ENCODE measurements around the gene PRKCQ.

The PRKCQ gene

GRCh38 chr10:6579183-6579903 is 733 bp downstream of the PRKCQ start:
- peaks cover 10% of the 10 kb centered on the region; the same call in 1 of the 2 replicates for H3K27me3 ChIP-seq (replicated peaks; ENCODE audit: insufficient read depth, low read length)
- H3K4me3 ChIP-seq (ENCODE audit: low read length), result peak overlapping the region; percentile 63
- H3K4me2 ChIP-seq (ENCODE audit: low read depth, low read length), result peak overlapping the region; percentile 78
- TF ChIP-seq EZH2 (optimal IDR thresholded peaks at IDR 0.05; ENCODE audit: low read depth, low read length) (no peak), CTCF (IDR thresholded peaks at IDR 0.05; ENCODE audit: low read length) (no peak), EZH2phosphoT487 (IDR thresholded peaks at IDR 0.05; ENCODE audit: low read length) (no peak)
- H3K4me1 ChIP-seq (ENCODE audit: low read length), result no peaks in the 10 kb centered on the region
- H3F3A ChIP-seq (ENCODE audit: insufficient read depth, low read length), result peaks cover 6% of the 10 kb centered on the region
- no peaks in the 10 kb centered on the region for H4K20me1 ChIP-seq (ENCODE audit: insufficient read depth, low read length)
- no peaks in the 10 kb centered on the region for H3K9me2 ChIP-seq (replicated peaks; ENCODE audit: insufficient read depth, low read length)
- peak overlapping the region; percentile 79 for H2AFZ ChIP-seq (ENCODE audit: low read length)
- no peak overlapping the region for H3K27ac ChIP-seq (ENCODE audit: low read length)
- H3K9me3 ChIP-seq (replicated peaks; ENCODE audit: insufficient read depth, low read length), result no peaks in the 10 kb centered on the region
- no peaks in the 10 kb centered on the region for H3K79me2 ChIP-seq (ENCODE audit: low read length)
- no peaks in the 10 kb centered on the region for H3K36me3 ChIP-seq (replicated peaks; ENCODE audit: insufficient read depth, low read length)
- H3K9ac ChIP-seq (ENCODE audit: low read length), result peak overlapping the region; percentile 59; the same call in 1 of the 2 replicates
- no peak for DNase-seq

GRCh38 chr10:6578795-6579182 is 1.3 kb downstream of the PRKCQ start:
- Histone ChIP-seq H3K4me2 (ENCODE audit: low read depth, low read length) (no peak overlapping the region), H3K27ac (ENCODE audit: low read length) (no peak overlapping the region), H3F3A (ENCODE audit: insufficient read depth, low read length) (peaks cover 6% of the 10 kb centered on the region), H2AFZ (ENCODE audit: low read length) (no peak overlapping the region), H3K4me1 (ENCODE audit: low read length) (no peaks in the 10 kb centered on the region), H3K9ac (ENCODE audit: low read length) (no peak overlapping the region), H3K36me3 (replicated peaks; ENCODE audit: insufficient read depth, low read length) (no peaks in the 10 kb centered on the region), H4K20me1 (ENCODE audit: insufficient read depth, low read length) (no peaks in the 10 kb centered on the region), H3K79me2 (ENCODE audit: low read length) (no peaks in the 10 kb centered on the region), H3K4me3 (ENCODE audit: low read length) (no peak overlapping the region), H3K27me3 (replicated peaks; ENCODE audit: insufficient read depth, low read length) (peaks cover 10% of the 10 kb centered on the region; the same call in 1 of the 2 replicates), H3K9me2 (replicated peaks; ENCODE audit: insufficient read depth, low read length) (no peaks in the 10 kb centered on the region), H3K9me3 (replicated peaks; ENCODE audit: insufficient read depth, low read length) (no peaks in the 10 kb centered on the region)
- TF ChIP-seq EZH2phosphoT487 (IDR thresholded peaks at IDR 0.05; ENCODE audit: low read length), result no peak
- no peak for TF ChIP-seq CTCF (IDR thresholded peaks at IDR 0.05; ENCODE audit: low read length)
- no peak for TF ChIP-seq EZH2 (optimal IDR thresholded peaks at IDR 0.05; ENCODE audit: low read depth, low read length)
- no peak for DNase-seq

GRCh38 chr10:6578251-6578771 is 1.8 kb downstream of the PRKCQ start:
- peaks cover 6% of the 10 kb centered on the region for H3F3A ChIP-seq (ENCODE audit: insufficient read depth, low read length)
- no peak overlapping the region for H3K4me2 ChIP-seq (ENCODE audit: low read depth, low read length)
- no peaks in the 10 kb centered on the region for H4K20me1 ChIP-seq (ENCODE audit: insufficient read depth, low read length)
- no peak overlapping the region for H2AFZ ChIP-seq (ENCODE audit: low read length)
- H3K36me3 ChIP-seq (replicated peaks; ENCODE audit: insufficient read depth, low read length), result no peaks in the 10 kb centered on the region
- no peaks in the 10 kb centered on the region for H3K9me2 ChIP-seq (replicated peaks; ENCODE audit: insufficient read depth, low read length)
- no peaks in the 10 kb centered on the region for H3K4me1 ChIP-seq (ENCODE audit: low read length)
- no peak overlapping the region for H3K27ac ChIP-seq (ENCODE audit: low read length)
- H3K4me3 ChIP-seq (ENCODE audit: low read length), result no peak overlapping the region
- no peak for DNase-seq
- H3K27me3 ChIP-seq (replicated peaks; ENCODE audit: insufficient read depth, low read length), result peaks cover 10% of the 10 kb centered on the region; the same call in 1 of the 2 replicates
- no peaks in the 10 kb centered on the region for H3K79me2 ChIP-seq (ENCODE audit: low read length)
- H3K9me3 ChIP-seq (replicated peaks; ENCODE audit: insufficient read depth, low read length), result no peaks in the 10 kb centered on the region
- no peak overlapping the region for H3K9ac ChIP-seq (ENCODE audit: low read length)
- TF ChIP-seq EZH2phosphoT487 (IDR thresholded peaks at IDR 0.05; ENCODE audit: low read length) (no peak), EZH2 (optimal IDR thresholded peaks at IDR 0.05; ENCODE audit: low read depth, low read length) (no peak), CTCF (IDR thresholded peaks at IDR 0.05; ENCODE audit: low read length) (no peak)

All from MM.1S (cell line).